Measurements from ENCODE around the gene TEKT4.
"Not testable (repeated sequence)": the region's sequence is repeated elsewhere in the genome, so short reads cannot be mapped to it uniquely, and the experiment has no call there.

TEKT4 gene, protein sequence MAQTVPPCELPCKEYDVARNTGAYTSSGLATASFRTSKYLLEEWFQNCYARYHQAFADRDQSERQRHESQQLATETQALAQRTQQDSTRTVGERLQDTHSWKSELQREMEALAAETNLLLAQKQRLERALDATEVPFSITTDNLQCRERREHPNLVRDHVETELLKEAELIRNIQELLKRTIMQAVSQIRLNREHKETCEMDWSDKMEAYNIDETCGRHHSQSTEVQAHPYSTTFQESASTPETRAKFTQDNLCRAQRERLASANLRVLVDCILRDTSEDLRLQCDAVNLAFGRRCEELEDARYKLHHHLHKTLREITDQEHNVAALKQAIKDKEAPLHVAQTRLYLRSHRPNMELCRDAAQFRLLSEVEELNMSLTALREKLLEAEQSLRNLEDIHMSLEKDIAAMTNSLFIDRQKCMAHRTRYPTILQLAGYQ

DNA sequence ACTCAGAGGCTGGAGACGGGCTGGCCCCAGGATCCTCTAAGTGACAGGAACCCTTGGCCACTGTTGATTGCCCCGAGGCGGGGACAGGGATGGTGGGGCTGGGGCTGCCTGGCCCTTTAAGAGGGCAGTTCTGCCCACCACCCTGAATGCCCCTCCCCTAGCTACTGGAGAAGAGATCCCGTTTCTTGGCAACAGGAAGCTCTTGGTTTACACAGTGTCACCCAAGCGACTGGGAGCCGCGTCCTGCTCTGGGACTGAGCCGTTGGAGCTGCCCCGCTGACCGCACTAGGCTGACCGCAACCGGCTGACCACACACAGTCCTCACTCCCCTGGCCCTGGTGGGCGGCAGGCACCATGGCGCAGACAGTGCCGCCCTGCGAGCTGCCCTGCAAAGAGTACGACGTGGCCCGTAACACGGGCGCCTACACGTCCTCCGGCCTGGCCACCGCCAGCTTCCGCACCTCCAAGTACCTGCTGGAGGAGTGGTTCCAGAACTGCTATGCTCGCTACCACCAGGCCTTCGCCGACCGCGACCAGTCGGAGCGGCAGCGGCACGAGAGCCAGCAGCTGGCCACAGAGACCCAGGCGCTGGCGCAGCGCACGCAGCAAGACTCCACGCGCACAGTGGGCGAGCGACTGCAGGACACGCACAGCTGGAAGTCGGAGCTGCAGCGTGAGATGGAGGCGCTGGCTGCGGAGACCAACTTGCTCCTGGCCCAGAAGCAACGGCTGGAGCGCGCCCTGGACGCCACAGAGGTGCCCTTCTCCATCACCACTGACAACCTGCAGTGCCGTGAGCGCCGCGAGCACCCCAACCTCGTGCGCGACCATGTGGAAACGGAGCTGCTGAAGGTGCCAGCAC, at the start of gene TEKT4:
TSS of gene TEKT4 (plus strand) at position 205 of the 862 bp plus-strand sequence. CDS start at position 355, 150 bp downstream.
- peak; percentile 12 for DNase-seq

DNA sequence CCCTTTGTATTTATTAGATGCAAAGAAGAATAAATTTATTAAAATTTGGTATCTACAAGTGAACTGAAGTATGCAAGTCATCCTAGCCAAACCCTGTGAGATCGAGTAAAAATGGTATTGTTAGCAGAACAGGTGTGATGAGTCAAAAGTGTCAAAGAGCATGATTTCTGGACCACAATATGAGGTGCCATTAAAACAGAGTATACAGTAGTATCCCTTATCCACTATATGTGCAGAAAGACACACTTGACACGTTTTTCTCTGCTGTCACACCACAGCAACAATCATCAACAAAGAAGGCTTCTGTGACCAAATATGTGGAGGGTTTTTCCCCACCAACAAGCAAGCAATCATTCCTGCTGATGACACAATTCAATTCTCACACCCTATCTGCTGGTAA, 32.0 kb upstream of the TEKT4 start:
- DNase-seq: not testable (repeated sequence)

DNA sequence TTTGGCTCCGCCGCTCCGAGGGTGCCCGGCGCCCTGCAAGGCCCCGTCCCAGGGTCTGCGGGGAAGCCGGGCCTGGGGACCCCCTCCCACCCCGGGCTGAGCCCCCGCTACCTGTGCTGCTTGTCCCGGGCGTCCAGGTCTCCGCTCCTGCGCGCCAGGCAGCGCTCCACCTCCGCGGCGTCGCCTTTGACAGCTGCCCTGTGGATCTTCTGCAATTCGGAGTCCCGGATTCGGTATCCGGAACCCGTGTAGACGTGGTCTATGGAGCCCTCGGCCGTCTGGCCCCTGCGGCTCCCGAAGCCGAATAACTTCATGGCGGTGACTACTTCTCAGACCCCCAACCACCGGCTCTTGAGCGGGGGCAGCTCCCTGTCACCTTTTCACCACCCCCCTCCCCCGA, 14.4 kb upstream of the TEKT4 start:
- not testable (repeated sequence) for DNase-seq

DNA sequence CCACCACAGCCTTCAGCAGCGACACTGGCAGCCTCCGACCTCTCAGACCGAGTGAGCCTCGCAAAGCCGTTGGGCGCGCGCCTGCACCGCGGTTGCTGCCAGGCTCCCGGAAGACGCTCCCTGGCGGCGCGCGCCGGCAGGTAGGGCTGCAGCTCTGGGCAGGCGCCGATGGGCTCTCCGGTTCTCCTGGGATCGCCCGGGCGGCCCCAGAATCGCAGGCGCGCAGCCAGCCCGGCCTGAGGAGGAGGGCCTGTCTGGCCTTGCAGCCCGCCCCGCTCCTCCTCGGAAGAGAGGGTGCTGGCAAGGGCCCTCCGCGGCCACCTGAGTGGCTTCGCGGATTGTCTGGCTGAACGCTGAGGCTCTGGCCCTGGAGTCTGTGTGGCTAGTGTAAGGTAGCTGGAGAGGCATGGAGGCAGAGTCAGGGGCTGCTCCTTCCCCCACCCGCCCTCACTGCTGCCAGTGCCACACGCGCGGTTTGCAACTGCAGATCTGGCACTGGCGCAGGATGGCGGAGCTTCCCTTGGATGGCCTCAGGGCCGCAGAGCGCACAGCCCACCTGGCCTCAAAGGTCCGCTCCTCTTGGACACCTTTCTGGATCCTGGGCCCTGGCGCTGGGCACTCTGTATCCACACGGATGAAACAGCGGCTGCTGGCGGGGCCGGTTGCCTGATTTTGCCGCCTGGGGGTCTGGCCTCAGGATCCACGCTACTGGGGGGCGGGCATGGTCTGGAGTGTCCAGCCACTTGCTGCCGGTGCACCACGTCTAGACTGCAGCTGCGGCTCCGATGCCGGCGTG, 13.7 kb upstream of the TEKT4 start:
- DNase-seq: peak; percentile 31

DNA sequence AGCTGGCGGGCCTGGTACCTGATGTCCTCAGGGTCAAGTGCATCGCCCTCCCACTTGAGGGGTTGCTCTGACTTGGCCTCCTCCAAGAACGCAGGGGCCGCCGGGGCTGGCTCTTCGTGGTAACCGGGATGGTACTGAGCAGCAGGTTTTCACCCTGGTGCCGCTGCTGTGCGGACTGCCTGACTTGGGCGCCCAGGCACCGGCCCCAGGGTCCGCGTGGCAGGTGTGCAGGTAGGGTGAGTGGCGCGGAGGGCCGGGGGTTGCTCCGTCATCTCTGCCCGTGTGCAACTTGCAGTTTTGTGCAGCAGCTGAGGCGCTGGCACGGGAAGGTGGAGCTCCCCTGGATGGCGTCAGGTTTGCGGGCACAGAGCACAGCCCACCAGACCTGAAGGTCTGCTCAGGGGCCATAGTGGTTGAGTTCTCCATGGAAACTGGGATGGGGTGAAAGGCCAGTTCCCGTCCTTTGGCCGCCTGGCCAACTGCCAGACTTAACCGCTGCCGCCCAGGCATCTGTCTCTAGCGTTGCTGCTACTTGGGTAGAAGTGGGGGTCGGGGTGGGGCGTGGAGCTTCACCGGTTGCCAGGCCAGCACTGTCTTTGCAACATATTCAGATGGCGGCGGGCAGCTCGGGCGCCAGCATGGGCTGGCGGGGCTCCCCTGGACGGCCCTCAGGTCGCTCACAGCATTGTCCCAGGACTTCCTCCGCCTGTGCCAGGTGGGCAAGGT, 12.9 kb upstream of the TEKT4 start:
- DNase-seq: not testable (repeated sequence)

DNA sequence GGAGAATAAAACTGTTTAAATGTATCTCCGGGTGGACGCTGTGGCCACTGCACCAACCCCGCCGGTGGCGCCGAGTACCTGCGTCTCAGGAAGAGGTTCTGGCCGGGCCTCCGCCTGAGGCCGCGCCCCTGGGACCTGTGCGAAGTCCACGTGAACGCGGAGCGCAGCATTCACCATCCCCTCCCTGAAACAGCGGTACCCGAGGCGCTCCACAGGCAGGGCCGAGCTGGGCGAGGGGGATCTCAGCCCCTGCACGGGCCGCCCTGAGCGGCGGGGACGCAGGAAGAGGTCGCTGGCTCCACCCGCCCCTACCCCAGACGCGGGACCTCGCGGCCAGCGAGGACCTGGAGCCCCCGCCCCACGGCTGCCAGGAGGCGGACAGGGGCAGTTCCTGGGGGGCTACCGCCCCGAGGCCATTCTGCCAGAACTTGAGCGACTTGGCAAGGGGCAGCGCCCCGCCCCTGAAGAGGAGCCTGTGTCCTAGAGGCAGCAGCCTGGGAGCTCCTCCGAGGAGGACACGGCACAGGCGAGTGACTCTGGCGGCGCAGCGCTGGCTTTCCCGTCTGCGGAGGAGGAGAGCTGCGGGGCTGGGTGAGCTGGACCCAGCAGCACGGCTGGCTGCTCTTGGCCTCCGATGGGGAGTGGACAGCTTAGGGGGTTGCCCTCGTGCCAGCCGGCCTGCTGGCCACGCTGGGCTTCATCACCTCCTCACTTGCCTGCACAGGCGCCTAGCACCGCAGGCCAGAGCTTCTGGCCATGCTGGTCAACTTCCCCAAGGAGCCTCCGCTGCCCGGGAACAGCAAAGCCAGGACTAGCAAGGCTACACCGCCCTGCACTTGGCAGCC, 9.7 kb upstream of the TEKT4 start:
- DNase-seq: no peak

DNA sequence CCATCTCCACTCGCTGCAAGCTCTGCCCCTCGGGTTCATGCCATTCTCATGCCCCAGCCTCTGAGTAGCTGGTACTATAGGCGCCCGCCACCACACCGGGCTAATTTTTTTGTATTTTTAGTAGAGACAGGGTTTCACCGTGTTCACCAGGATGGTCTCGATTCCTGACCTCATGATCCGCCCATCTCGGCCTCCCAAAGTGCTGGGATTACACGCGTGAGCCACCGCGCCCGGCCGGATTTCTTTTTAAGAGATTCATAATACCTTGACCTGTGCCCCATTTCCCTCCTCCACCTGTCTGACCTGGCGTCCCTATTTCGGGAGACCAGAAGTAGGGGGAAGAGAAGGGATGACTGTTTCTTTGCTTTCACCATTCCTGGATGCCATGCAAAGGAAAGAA, 8.3 kb upstream of the TEKT4 start:
- not testable (repeated sequence) for DNase-seq

DNA sequence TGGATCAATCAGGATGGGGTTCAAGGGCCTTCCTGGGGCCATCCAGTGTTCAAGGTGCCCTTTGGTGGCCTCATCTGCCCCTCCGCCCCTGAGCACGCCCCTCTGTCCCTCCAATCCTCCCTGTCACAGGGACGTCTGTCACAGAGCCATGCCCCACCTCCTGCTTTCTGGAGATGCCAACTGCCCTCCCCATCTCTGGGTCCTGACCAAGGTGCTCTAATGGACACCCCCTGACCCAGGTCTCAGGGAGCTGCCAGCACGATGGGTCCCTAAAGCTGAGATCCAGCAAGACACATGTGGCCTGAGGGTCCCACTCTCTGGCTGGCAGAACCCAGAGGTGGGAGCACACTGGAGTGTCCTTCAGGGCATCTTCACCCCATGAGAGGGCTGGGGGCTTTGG, 2.1 kb upstream of the TEKT4 start:
- DNase-seq: no peak

DNA sequence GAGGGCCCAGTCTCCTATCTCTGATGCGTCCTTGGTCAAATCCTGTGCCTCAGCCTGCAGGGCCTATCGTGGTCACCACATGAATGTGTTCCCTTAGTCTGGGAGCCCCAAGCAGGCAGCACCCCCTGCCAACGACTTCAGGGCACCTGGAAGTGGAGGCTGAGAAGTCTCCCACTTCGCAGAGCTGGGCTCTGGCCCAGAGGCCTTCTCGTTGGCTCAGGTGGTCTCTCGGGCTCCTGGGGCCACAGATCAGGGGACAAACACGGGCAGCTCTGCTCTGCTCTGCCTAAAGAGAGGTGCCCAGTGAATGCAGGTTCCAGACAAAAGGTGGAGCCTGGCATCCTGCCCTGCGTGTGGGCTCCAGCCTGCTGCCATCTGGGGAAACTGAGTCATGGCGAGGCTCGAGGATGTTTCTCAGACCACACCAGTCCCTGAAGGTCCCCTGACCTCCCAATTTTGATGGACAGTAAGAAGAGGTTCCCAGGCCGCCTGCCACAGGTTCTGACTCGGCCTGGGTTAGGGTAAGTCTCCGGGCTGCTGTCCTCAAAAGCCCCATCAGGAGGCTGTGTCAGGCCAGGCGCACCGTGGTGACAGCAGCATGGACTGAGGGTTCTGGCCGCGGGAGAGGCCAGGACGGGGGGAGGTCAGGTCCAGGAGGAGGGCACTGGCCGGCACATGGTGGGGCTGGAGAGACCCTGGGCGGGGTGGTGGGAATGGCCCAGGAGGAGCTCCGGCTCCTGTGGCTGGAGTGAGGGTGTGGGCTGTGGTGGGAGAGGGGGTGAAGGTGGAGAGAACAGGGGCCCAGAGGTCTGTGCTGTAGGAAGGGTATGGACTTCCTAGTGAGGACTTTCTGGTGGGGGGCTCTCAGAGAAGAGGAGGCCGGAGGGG, 1.4 kb upstream of the TEKT4 start:
- DNase-seq: no peak

DNA sequence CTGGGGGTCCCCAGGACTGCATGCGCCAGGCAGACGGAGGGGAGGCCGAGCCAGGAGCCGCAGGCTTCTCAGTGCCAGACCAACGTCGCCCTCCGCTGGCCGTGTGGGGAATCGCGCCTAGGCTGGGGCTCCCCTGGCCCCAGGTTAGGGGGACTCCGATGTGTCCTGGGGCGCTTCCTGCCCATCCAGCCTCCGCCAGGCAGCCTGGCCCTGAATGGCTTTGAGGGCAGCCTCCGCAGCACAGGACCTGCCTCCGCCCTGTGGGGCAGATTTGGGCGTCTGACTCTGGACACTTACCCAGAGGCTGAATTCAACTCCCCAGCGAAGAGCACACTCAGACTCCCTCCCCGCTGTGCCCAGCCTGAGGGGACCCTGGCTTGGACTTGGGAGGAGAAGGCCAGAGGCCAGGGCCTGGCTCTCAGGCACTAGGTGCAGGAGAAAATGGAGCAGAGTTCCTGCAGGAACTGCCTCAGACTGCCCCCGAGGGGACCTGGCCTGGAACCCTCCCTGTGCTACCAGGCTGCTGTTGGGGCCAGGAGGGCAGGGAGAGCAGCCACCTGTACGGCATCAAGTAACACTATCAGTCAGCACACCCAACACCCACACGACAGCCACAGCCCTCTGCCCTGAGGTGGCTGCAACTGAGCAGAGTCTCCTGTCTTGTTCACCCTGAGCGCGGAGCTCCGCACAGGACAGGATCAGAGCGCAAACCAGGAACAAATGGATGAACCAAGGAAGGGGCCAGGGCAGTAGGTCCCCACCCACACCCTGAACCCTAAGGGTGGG, 597 bp upstream of the TEKT4 start:
- peak; percentile 45 for DNase-seq

DNA sequence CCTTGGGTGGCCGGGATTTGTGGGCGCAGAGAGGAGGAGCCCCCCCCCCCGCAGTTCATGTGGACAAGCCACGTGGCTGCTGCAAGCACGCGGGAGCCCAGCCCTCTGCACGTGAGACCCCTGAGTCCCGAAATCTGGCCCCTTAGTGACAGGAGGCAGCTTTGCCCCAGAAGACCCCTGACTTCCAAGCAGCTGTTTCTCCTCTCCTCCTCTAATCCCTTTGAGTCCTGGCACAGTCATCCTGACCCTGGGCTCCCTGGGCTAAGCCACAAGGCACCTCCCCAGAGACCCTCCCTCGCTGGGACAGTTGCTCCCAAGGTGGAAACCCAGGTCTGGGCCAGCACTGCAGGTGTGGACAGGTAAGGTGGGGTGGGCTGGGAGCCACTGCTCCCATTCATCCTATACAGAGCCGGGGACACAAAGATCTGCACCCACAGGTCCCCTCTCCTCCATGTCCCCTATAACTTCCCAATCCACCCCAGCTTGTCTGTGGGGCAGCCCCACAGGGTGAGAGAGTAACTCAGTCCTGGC, 923 bp downstream of the TEKT4 start:
- no peak for DNase-seq

DNA sequence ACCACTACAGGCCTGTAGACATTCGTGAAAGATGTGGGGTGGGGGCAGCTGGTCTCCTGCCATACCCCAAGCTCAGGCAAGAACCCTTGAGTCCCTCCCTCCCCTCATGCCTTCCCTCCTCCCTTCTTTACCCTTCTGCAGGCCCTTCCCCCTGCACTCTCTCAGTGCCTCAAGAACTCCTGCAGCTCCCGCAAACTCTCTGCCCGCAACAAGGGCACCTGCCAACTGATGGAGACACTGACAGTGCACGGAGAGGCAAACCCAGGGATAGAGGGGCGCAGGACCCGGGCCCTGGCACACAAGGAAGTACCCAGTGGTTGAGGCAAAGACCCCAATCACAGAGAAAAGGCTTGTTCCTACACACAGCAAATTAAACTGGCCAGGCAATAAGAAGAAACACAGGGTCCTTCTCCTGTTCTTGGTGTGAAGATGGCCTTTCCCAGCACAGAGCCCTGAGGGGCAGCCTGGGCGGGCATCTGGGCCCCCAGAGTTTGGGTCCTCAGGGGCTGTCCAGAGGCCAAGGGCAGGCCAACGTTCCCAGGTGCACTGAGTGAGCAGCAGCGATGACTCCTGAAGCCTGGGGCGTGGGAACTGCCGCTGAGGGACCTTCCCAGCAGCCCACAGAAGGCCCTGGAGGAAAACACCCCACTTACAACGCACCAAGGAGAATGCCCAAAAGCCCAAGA, 1.6 kb downstream of the TEKT4 start:
- no peak for DNase-seq

DNA sequence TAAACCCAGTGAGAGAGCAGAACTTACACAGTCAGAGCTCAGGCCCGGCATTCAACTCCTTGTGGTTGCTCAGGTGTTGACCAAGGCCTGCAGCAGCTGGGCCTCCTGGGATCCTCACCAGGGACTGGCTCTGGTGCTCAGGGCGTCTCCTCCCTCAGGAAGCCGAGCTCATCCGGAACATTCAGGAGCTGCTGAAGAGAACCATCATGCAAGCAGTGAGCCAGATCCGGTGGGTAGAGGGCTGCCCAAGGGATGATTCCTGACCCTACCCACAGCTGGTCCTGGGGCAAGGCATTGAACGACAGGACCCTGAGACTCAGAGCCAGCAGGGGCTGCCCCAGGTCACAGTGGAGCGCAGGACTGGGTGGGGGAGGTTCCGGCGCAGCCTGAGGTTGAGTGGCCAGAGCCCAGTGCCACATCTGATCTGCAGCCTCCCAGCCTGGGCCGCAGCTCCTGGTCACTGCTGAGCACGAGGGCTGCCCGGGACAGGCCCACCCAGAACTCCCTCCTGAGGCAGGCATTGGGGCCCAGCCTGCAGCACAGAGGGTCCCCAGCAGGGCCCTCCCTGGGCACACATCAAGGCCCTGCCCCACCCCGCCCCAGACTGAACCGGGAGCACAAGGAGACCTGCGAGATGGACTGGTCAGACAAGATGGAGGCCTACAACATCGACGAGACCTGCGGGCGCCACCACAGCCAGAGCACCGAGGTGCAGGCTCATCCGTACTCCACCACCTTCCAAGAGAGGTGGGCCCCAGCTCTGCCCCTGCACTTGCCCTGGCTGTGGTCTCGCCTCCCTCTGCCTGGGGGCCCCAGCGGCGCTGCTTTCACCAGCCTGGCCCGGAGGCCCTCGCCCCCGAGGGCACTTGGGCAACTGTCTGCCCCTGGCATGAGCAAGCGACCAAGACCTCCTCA, 2.4 kb downstream of the TEKT4 start:
- no peak for DNase-seq

DNA sequence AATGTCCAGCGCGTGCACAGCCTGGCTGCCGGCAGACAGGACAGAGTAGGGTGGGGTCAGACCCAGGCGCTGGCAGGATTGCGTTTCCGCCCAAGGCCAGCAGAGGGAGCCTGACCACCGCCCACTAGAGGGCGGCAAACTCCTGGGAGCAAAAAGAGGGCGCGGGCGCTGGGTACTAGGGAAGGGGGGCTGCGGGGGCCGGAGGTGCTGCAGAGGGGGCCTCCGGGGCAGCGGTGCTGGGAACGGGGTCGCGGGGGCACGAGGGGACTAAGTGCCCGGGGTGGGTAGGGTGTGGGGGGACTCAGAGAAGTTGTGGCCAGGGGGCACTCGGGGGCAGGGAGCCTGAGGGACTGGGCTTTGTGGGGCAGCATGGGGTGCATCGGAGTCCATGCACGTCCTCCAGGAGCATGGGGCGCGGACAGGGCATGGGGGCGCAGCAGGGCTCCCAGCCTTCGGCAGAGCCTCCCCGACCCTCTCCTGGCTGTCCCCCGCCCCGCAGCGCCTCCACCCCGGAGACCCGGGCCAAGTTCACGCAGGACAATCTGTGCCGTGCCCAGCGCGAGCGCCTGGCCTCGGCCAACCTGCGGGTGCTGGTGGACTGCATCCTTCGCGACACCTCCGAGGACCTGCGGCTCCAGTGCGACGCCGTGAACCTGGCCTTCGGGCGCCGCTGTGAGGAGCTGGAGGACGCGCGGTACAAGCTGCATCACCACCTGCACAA, 3.2 kb downstream of the TEKT4 start:
- DNase-seq: peak; percentile 75

DNA sequence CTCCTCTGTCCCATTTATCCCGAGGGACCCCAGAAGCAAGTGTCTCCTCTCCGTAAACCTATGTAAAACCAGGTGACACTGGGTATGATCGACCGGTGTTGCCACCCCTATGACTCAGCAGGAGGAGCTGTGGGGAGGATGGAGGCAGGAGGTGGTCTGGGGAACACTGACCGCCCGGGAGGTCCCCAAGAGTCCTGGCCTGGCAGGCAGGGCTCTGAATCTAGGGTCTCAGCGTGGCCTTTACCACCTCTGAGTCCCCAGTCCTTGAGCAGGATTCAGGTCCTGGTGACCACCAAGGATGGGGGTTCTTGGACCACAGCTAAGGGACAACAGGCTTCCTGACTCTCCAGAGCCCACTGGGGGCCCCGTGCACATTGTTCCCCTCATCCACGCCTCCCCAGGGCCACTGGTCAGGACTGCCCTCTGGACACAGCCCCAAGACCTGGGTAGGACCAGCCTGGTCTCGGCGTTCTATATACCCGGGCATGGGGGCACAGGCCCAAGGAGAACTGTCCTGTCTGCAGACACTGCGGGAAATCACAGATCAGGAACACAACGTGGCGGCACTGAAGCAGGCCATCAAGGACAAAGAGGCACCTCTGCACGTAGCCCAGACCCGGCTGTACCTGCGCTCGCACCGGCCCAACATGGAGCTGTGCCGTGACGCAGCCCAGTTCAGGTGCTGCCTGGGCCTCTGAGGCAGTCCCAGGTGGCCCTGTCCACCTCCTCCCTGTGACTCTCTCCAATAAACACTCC, 4.0 kb downstream of the TEKT4 start:
- DNase-seq: no peak

Data from hematopoietic multipotent progenitor cell treated with erythropoietin and hydrocortisone succinate and interleukin-3 and kit ligand, for 4 days (in vitro differentiated cells).